ENCODE data around the gene FEM1B.

FEM1B gene

GRCh38 chr15:68328964-68329363 is 51.4 kb downstream of the FEM1B start:
- TF ChIP-seq GATA3 (IDR thresholded peaks at IDR 0.05; ENCODE audit: low read depth, low read length) (no peak), GATA2 (IDR thresholded peaks at IDR 0.05; ENCODE audit: low read depth, low read length) (no peak)

- no peak for TF ChIP-seq GATA3 (IDR thresholded peaks at IDR 0.05; ENCODE audit: low read depth, low read length)
- TF ChIP-seq GATA2 (IDR thresholded peaks at IDR 0.05; ENCODE audit: low read depth, low read length): no peak
These were observed 52.9 kb downstream of the FEM1B start for GRCh38 chr15:68330416-68330815.

- TF ChIP-seq GATA3 (IDR thresholded peaks at IDR 0.05; ENCODE audit: low read depth, low read length) (no peak), GATA2 (IDR thresholded peaks at IDR 0.05; ENCODE audit: low read depth, low read length) (no peak)
These were observed 53.4 kb downstream of the FEM1B start for GRCh38 chr15:68330901-68331300.

GRCh38 chr15:68332266-68332665 is 54.7 kb downstream of the FEM1B start:
- TF ChIP-seq GATA3 (IDR thresholded peaks at IDR 0.05; ENCODE audit: low read depth, low read length): no peak
- no peak for TF ChIP-seq GATA2 (IDR thresholded peaks at IDR 0.05; ENCODE audit: low read depth, low read length)

GRCh38 chr15:68333775-68334470 is 56.4 kb downstream of the FEM1B start:
- TF ChIP-seq GATA2 (IDR thresholded peaks at IDR 0.05; ENCODE audit: low read depth, low read length) (no peak), GATA3 (IDR thresholded peaks at IDR 0.05; ENCODE audit: low read depth, low read length) (no peak)

- TF ChIP-seq GATA3 (IDR thresholded peaks at IDR 0.05; ENCODE audit: low read depth, low read length) (no peak), GATA2 (IDR thresholded peaks at IDR 0.05; ENCODE audit: low read depth, low read length) (no peak)
These were observed 57.1 kb downstream of the FEM1B start for GRCh38 chr15:68334661-68335124.

GRCh38 chr15:68335251-68335650 is 57.7 kb downstream of the FEM1B start:
- no peak for TF ChIP-seq GATA2 (IDR thresholded peaks at IDR 0.05; ENCODE audit: low read depth, low read length)
- TF ChIP-seq GATA3 (IDR thresholded peaks at IDR 0.05; ENCODE audit: low read depth, low read length): no peak

GRCh38 chr15:68335655-68336054 is 58.1 kb downstream of the FEM1B start:
- TF ChIP-seq GATA2 (IDR thresholded peaks at IDR 0.05; ENCODE audit: low read depth, low read length) (no peak), GATA3 (IDR thresholded peaks at IDR 0.05; ENCODE audit: low read depth, low read length) (no peak)

GRCh38 chr15:68336516-68336915 is 59.0 kb downstream of the FEM1B start:
- TF ChIP-seq GATA3 (IDR thresholded peaks at IDR 0.05; ENCODE audit: low read depth, low read length) (no peak), GATA2 (IDR thresholded peaks at IDR 0.05; ENCODE audit: low read depth, low read length) (no peak)

- TF ChIP-seq GATA3 (IDR thresholded peaks at IDR 0.05; ENCODE audit: low read depth, low read length) (no peak), GATA2 (IDR thresholded peaks at IDR 0.05; ENCODE audit: low read depth, low read length) (no peak)
These were observed 60.3 kb downstream of the FEM1B start for GRCh38 chr15:68337826-68338225.

- TF ChIP-seq GATA3 (IDR thresholded peaks at IDR 0.05; ENCODE audit: low read depth, low read length): no peak
- TF ChIP-seq GATA2 (IDR thresholded peaks at IDR 0.05; ENCODE audit: low read depth, low read length): no peak
These were observed 61.9 kb downstream of the FEM1B start for GRCh38 chr15:68339481-68339880.

- no peak for TF ChIP-seq GATA2 (IDR thresholded peaks at IDR 0.05; ENCODE audit: low read depth, low read length)
- TF ChIP-seq GATA3 (IDR thresholded peaks at IDR 0.05; ENCODE audit: low read depth, low read length): no peak
These were observed 63.5 kb downstream of the FEM1B start for GRCh38 chr15:68340726-68341671.

- TF ChIP-seq GATA2 (IDR thresholded peaks at IDR 0.05; ENCODE audit: low read depth, low read length) (no peak), GATA3 (IDR thresholded peaks at IDR 0.05; ENCODE audit: low read depth, low read length) (no peak)
These were observed 64.5 kb downstream of the FEM1B start for GRCh38 chr15:68341760-68342725.
